GM19455 (cell line): ENCODE measurements around the gene SRL.
"Not testable (repeated sequence)": the region's sequence is repeated elsewhere in the genome, so short reads cannot be mapped to it uniquely, and the experiment has no call there.

Source experiments
- ATAC-seq: cut with Tn5 transposase; IDR thresholded peaks from one replicate; pipeline ENCODE4 v1.9.1; 2021; ENCODE audit not compliant: unreplicated experiment

Gene SRL

DNA sequence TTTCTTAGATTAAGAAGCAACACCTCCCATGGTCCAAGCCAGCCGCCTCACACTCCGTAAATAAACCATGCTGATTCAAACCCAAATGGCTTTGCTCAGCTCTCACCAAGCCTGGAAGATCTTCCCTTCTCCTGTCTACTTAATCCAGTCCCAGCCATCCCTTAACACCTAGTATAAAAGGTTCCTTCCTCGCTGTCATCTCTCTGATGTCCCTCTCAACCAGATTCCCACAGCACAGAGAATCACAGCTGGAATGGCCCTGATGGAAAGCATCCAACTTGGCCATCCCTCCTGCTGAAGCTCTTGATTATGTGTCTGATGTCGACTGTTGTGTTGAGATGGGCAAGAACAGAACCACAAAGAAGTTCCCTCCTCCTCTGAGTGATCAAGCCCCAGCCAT lies 75.1 kb downstream of the SRL start:
- no peak for ATAC-seq

DNA sequence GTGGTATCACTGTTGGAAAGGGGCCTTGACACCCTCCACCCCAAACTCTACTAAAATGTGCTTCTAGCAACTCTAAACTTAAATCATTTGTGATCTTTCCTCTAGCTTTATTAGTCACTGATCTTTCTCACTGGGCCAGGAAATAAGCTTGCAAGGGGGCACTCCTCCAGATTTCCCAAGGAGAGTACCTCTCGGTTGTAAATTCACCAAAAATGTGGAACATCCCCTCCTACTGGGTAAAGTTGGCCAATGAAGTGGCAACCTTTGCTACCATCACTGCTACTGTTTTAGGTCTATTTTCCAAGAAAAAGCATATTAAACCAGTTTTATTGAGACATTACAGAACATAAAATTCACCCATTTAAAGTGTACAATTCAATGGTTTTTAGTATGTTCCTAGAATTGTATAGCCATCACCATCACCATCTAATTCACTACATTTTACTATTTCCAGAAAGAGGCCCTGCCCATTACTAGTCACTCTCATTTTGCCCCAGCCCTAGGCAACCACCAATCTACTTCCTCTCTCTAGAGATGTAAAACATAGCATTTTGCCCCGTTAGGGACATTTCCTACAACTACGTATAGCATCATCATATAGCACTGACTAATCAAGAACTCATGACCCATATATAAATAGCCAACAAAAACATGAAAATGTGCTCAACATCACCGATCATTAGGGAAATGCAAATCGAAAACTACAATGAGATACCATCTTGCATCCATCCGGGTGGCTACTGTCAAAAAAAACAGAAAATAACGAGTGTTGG lies 81.0 kb downstream of the SRL start:
- ATAC-seq = no peak

- no peak for ATAC-seq
These were observed 82.2 kb downstream of the SRL start for GRCh38 chr16:4159726-4160125.

- no peak for ATAC-seq
These were observed 83.5 kb downstream of the SRL start for GRCh38 chr16:4158143-4159093.

- ATAC-seq = no peak
These were observed 84.5 kb downstream of the SRL start for GRCh38 chr16:4157376-4157825.

DNA sequence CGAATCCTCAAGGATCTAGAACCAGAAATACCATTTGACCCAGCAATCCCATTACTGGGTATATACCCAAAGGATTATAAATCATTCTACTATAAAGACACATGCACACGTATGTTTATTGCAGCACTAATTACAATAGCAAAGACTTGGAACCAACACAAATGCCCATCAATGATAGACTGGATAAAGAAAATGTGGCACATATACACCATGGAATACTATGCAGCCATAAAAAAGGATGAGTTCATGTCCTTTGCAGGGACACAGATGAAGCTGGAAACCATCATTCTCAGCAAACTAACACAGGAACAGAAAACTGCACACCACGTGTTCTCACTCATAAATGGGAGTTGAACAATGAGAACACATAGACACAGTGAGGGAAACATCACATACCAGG lies 85.4 kb downstream of the SRL start:
- ATAC-seq = not testable (repeated sequence)

- ATAC-seq = not testable (repeated sequence)
These were observed 88.5 kb downstream of the SRL start for GRCh38 chr16:4153364-4153763.

- no peak for ATAC-seq
These were observed 89.6 kb downstream of the SRL start for GRCh38 chr16:4152267-4152666.

GRCh38 chr16:4147236-4147635 lies 94.6 kb downstream of the SRL start:
- ATAC-seq = no peak

- no peak for ATAC-seq
These were observed 99.6 kb downstream of the SRL start for GRCh38 chr16:4142268-4142667.

DNA sequence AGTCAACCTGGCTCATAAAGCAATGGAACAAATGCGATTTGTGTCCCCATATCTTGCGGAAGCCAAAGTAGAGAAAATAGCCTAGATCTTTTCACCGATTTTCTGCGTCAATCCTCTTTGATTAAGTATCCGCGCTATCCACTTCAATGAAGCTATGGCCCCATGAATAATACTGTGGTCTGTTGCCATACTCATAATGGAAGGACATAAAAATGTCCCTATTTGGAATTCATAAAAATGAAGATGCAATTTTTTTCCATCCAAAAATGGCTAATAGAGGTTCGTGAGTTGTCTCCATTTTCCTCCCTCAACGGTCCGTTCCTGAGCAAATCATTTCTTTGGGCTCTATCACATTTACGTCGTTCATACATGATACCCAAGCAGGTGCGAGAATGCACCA lies 100.3 kb downstream of the SRL start:
- ATAC-seq = no peak

GRCh38 chr16:4140652-4141051 lies 101.2 kb downstream of the SRL start:
- no peak for ATAC-seq

DNA sequence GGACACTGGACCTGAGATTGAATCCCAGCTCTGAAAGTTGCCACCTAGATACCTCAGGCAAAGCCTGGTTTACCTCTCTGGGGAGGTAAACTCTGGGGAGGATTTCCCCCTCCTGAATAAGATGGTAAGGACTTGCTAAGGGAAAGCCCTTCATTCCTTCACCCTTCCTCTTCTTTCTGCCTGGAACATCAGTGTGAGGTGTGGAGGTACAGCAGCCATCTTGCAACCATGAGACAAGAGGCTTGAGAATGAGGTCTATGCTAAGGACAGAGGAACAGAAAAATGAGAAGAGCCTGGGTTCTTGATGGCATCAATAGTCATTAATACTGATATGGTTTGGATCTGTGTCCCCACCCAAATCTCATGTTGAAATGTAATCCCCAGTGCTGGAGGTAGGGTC lies 101.9 kb downstream of the SRL start:
- ATAC-seq = no peak
